ENCODE results near the gene PUDP. TPM values are rescaled to one million over a fixed set of nuclear protein-coding genes. Genes with fewer than 3 reads are reported as not detected.
A peak's percentile ranks its signal among the peaks of the same experiment; 100 is the strongest.

Gene PUDP
- total RNA-seq, 6 experiments from 2014 or later: 8.8 to 18.4 (median 11.8) TPM

DNA sequence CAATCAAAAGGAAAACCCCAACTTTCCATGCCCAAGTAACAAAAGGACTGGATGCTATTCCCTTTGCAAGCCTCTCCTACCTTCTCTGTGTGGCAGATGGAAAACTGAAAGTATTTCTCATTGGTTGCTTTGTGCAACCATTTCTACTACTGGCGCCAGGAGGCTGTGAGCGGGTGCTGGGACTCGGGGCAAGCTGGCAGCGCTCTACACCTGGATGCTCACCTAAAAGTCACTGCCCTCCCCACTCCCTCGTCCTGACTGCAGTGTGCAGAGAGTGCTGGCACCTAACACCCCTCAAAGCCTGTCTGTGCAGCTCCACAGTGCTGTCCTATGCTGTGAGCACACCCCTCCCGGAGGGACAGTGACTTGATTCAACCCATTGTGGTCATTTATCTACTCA is 54.6 kb downstream of the PUDP start:
- intact Hi-C loops (cut with DNase I): no loop called here
- peaks cover 0 to 30% (median 8%) of the 10 kb centered on the region in 4 donors for H3K4me1 ChIP-seq
- H3K27me3 ChIP-seq: no peaks in the 10 kb centered on the region
- no peaks in the 10 kb centered on the region for H3K36me3 ChIP-seq
- no peaks in the 10 kb centered on the region for H3K9me3 ChIP-seq
- DNase-seq: peak in 1 of 3 donors; percentile 46
- H3K4me3 ChIP-seq: no peak overlapping the region
- TF ChIP-seq POLR2A (IDR thresholded peaks at IDR 0.05): no peak
- TF ChIP-seq, protein P1, sequence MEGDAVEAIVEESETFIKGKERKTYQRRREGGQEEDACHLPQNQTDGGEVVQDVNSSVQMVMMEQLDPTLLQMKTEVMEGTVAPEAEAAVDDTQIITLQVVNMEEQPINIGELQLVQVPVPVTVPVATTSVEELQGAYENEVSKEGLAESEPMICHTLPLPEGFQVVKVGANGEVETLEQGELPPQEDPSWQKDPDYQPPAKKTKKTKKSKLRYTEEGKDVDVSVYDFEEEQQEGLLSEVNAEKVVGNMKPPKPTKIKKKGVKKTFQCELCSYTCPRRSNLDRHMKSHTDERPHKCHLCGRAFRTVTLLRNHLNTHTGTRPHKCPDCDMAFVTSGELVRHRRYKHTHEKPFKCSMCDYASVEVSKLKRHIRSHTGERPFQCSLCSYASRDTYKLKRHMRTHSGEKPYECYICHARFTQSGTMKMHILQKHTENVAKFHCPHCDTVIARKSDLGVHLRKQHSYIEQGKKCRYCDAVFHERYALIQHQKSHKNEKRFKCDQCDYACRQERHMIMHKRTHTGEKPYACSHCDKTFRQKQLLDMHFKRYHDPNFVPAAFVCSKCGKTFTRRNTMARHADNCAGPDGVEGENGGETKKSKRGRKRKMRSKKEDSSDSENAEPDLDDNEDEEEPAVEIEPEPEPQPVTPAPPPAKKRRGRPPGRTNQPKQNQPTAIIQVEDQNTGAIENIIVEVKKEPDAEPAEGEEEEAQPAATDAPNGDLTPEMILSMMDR (IDR thresholded peaks at IDR 0.05): no peak
- peak in 3 of 4 donors; percentile 42 to 57 (median 51) for ATAC-seq
- WGBS (ENCODE audit: insufficient coverage, low coverage, low lambda C conversion rate, missing lambda C conversion rate): 77% methylated on average over 3 of the region's 6 CpGs
- no peak overlapping the region for H3K27ac ChIP-seq

DNA sequence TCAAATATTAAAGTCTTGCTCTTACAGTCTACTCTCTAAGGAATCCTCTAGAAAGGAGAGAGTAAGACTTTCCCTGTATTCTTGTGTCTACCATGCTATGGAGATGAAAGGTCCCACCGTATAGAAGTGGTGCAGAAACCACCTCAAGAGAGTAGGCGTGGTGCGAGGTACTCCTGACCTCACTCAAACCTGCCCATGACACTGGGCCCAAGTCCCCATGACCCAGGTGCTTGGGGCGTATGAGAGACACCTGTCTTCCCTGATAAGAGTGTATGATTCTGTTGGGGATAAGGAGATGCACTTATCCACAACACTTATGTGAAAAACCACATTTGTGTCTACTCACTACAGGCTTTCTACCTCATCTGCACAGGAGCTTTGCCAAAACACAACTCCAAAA is 55.4 kb downstream of the PUDP start:
- ATAC-seq: no peak
- Histone ChIP-seq H3K27me3 (no peaks in the 10 kb centered on the region), H3K4me3 (no peak overlapping the region), H3K36me3 (no peaks in the 10 kb centered on the region), H3K4me1 (peaks cover 0 to 30% (median 8%) of the 10 kb centered on the region in 4 donors), H3K27ac (peak overlapping the region in 1 of 3 donors; percentile 7), H3K9me3 (no peaks in the 10 kb centered on the region)
- no peak for DNase-seq
- intact Hi-C loops (cut with DNase I): no loop called here
- WGBS (ENCODE audit: insufficient coverage, low coverage, low lambda C conversion rate, missing lambda C conversion rate): 52% methylated on average over 2 of the region's 4 CpGs
- TF ChIP-seq, protein P1 (IDR thresholded peaks at IDR 0.05): no peak
- no peak for TF ChIP-seq POLR2A (IDR thresholded peaks at IDR 0.05)

GRCh38 chrX:7091923-7092322 is 56.0 kb downstream of the PUDP start:
- intact Hi-C loops (cut with DNase I): no loop called here
- DNase-seq: no peak
- TF ChIP-seq POLR2A (IDR thresholded peaks at IDR 0.05): no peak
- TF ChIP-seq, protein P1 (IDR thresholded peaks at IDR 0.05): no peak
- Histone ChIP-seq H3K4me1 (peaks cover 0 to 30% (median 8%) of the 10 kb centered on the region in 4 donors), H3K27me3 (no peaks in the 10 kb centered on the region), H3K36me3 (no peaks in the 10 kb centered on the region), H3K9me3 (no peaks in the 10 kb centered on the region), H3K4me3 (no peak overlapping the region), H3K27ac (peak overlapping the region in 1 of 3 donors; percentile 35)
- peak in 3 of 4 donors; percentile 11 to 36 (median 25) for ATAC-seq
- 33% methylated on average over 4 of the region's 4 CpGs for WGBS (ENCODE audit: insufficient coverage, low coverage, low lambda C conversion rate, missing lambda C conversion rate)

DNA sequence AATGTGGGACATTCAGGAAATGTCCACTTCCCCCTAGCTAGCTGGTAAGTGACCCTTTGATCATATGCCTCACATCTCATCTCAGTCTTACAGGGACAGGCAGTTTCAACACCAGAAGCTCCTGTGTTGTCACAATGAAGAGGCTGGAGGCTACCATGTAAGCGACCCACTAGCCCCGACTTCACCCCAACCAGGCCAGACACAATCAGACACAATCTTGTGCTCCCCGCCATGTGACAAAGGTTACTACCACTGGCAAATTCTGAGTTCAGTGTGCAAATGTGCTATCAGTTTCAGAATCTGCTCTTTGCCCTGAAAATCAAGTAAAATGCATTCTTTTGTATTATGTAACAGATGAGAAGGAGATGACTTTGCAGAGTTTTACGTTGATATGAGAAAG is 57.3 kb downstream of the PUDP start:
- no peaks in the 10 kb centered on the region for H3K9me3 ChIP-seq
- H3K27me3 ChIP-seq: no peaks in the 10 kb centered on the region
- ATAC-seq (peak; percentile 73 to 87 (median 79)), DNase-seq (peak in 2 of 3 donors; percentile 63 to 71)
- peaks cover 0 to 30% (median 8%) of the 10 kb centered on the region in 4 donors for H3K4me1 ChIP-seq
- no peaks in the 10 kb centered on the region for H3K36me3 ChIP-seq
- peak overlapping the region in 2 of 3 donors; percentile 41 to 71 for H3K27ac ChIP-seq
- WGBS (ENCODE audit: insufficient coverage, low coverage, low lambda C conversion rate, missing lambda C conversion rate): 35% methylated on average over 4 of the region's 4 CpGs
- intact Hi-C loops (cut with DNase I): no loop called here
- TF ChIP-seq POLR2A (IDR thresholded peaks at IDR 0.05): no peak
- TF ChIP-seq, protein P1 (IDR thresholded peaks at IDR 0.05): no peak
- no peak overlapping the region for H3K4me3 ChIP-seq
